ENCODE measurements around the gene PLEKHA3. TPM values are rescaled to one million over a fixed set of nuclear protein-coding genes. Genes with fewer than 3 reads are reported as not detected.

The PLEKHA3 gene
- total and polyA plus RNA-seq, 2 experiments from 2014 or later: 9.1 to 32.1 TPM

- Histone ChIP-seq H3K27me3 (no peaks in the 10 kb centered on the region), H3K4me3 (no peak overlapping the region), H4K20me1 (ENCODE audit: insufficient read depth, poor library complexity, severe bottlenecking) (peaks cover 4% of the 10 kb centered on the region), H3K79me2 (peaks cover 67% of the 10 kb centered on the region), H3K27ac (no peak overlapping the region), H3K9me2 (replicated peaks; ENCODE audit: insufficient read depth) (no peaks in the 10 kb centered on the region), H3K36me3 (replicated peaks; ENCODE audit: insufficient read depth, low read depth) (no peaks in the 10 kb centered on the region), H3K4me2 (no peak overlapping the region), H3K9me3 (ENCODE audit: low read depth) (no peaks in the 10 kb centered on the region), H3K4me1 (ENCODE audit: insufficient read depth) (no peaks in the 10 kb centered on the region), H2AFZ (no peak overlapping the region)
- TF ChIP-seq EZH2 (IDR thresholded peaks at IDR 0.05; ENCODE audit: borderline replicate concordance) (no peak), CTCF (IDR thresholded peaks at IDR 0.05; ENCODE audit: poor library complexity) (no peak), EZH2phosphoT487 (IDR thresholded peaks at IDR 0.05; ENCODE audit: low read depth, severe bottlenecking, unreplicated experiment) (no peak)
- 94% methylated on average over 8 of the region's 8 CpGs for WGBS (ENCODE audit: low lambda C conversion rate, missing lambda C conversion rate)
- DNase-seq (ENCODE audit: low spot score): no peak
Observed at GRCh38 chr2:178530625-178531142, 50.4 kb downstream of the PLEKHA3 start.

GRCh38 chr2:178531168-178531567 is 50.9 kb downstream of the PLEKHA3 start:
- TF ChIP-seq CTCF (IDR thresholded peaks at IDR 0.05; ENCODE audit: poor library complexity) (no peak), EZH2phosphoT487 (IDR thresholded peaks at IDR 0.05; ENCODE audit: low read depth, severe bottlenecking, unreplicated experiment) (no peak), EZH2 (IDR thresholded peaks at IDR 0.05; ENCODE audit: borderline replicate concordance) (no peak)
- 97% methylated on average over 12 of the region's 12 CpGs for WGBS (ENCODE audit: low lambda C conversion rate, missing lambda C conversion rate)
- Histone ChIP-seq H3K79me2 (peaks cover 62% of the 10 kb centered on the region), H3K9me3 (ENCODE audit: low read depth) (no peaks in the 10 kb centered on the region), H3K36me3 (replicated peaks; ENCODE audit: insufficient read depth, low read depth) (no peaks in the 10 kb centered on the region), H3K27ac (no peak overlapping the region), H2AFZ (no peak overlapping the region), H3K9me2 (replicated peaks; ENCODE audit: insufficient read depth) (no peaks in the 10 kb centered on the region), H4K20me1 (ENCODE audit: insufficient read depth, poor library complexity, severe bottlenecking) (peaks cover 4% of the 10 kb centered on the region), H3K4me3 (no peak overlapping the region), H3K27me3 (no peaks in the 10 kb centered on the region), H3K4me2 (no peak overlapping the region), H3K4me1 (ENCODE audit: insufficient read depth) (no peaks in the 10 kb centered on the region)
- DNase-seq (ENCODE audit: low spot score): no peak

- Histone ChIP-seq H3K27me3 (no peaks in the 10 kb centered on the region), H3K9me3 (ENCODE audit: low read depth) (no peaks in the 10 kb centered on the region), H3K27ac (no peak overlapping the region), H4K20me1 (ENCODE audit: insufficient read depth, poor library complexity, severe bottlenecking) (no peaks in the 10 kb centered on the region), H2AFZ (no peak overlapping the region), H3K4me3 (no peak overlapping the region), H3K4me1 (ENCODE audit: insufficient read depth) (no peaks in the 10 kb centered on the region), H3K36me3 (replicated peaks; ENCODE audit: insufficient read depth, low read depth) (no peaks in the 10 kb centered on the region), H3K4me2 (no peak overlapping the region), H3K79me2 (peaks cover 14% of the 10 kb centered on the region), H3K9me2 (replicated peaks; ENCODE audit: insufficient read depth) (no peaks in the 10 kb centered on the region)
- DNase-seq (ENCODE audit: low spot score): no peak
- over 99% methylated on average over 4 of the region's 4 CpGs for WGBS (ENCODE audit: low lambda C conversion rate, missing lambda C conversion rate)
- TF ChIP-seq CTCF (IDR thresholded peaks at IDR 0.05; ENCODE audit: poor library complexity) (no peak), EZH2 (IDR thresholded peaks at IDR 0.05; ENCODE audit: borderline replicate concordance) (no peak), EZH2phosphoT487 (IDR thresholded peaks at IDR 0.05; ENCODE audit: low read depth, severe bottlenecking, unreplicated experiment) (no peak)
Observed at GRCh38 chr2:178536037-178536436, 55.8 kb downstream of the PLEKHA3 start.
